ENCODE results near the gene ZNF154. TPM values are rescaled to one million over a fixed set of nuclear protein-coding genes. Genes with fewer than 3 reads are reported as not detected.

The ZNF154 gene
- total RNA-seq, 6 donors from 2014 or later: 1.4 to 7.3 (median 2.4) TPM

DNA sequence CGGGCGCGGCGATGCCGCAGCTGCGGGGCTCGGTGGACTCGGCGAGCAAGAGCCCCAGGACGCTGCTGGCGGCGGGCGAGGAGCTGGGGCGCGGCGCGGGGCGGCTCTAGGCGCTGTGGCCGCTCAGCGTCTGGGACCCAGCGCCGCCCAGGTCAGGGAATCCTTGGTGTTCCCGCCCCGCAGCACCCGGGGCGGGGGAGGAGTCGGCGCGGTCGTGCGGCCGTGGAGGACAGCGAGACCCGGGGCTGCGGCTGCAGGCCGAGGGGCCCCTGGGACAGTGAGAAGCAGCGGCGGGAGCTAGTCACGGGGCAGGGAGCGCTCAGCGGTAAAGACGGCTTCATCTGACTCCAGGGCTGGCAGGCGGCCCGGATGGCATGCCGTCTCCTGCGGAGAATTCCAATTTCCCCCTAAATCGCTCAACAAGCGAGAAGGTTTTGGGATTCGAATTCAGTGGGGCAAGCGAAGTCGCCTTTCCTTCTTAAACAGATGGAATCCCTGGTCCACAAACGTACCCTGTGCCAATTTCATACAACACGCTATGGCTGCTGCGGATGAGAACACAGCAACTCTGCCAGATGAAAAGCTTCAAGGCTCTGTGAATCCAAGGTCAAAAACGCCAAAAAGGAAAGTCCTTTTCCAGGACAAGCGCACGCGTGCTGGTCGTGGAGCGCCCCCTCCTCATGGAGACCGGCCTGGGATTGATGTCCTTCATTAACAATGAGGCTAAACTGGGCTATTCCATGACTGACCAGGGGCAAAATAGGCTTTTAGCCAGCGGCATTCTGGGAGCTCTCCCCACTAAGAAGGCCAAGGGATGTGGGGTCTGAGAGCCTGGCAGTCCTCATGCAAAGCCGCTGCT is 44.5 kb downstream of the ZNF154 start:
- TF ChIP-seq, protein P1, sequence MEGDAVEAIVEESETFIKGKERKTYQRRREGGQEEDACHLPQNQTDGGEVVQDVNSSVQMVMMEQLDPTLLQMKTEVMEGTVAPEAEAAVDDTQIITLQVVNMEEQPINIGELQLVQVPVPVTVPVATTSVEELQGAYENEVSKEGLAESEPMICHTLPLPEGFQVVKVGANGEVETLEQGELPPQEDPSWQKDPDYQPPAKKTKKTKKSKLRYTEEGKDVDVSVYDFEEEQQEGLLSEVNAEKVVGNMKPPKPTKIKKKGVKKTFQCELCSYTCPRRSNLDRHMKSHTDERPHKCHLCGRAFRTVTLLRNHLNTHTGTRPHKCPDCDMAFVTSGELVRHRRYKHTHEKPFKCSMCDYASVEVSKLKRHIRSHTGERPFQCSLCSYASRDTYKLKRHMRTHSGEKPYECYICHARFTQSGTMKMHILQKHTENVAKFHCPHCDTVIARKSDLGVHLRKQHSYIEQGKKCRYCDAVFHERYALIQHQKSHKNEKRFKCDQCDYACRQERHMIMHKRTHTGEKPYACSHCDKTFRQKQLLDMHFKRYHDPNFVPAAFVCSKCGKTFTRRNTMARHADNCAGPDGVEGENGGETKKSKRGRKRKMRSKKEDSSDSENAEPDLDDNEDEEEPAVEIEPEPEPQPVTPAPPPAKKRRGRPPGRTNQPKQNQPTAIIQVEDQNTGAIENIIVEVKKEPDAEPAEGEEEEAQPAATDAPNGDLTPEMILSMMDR (IDR thresholded peaks at IDR 0.05): no peak
- TF ChIP-seq POLR2A (IDR thresholded peaks at IDR 0.05) (no peak), EP300 (IDR thresholded peaks at IDR 0.05) (no peak), POLR2AphosphoS5 (IDR thresholded peaks at IDR 0.05) (no peak)
- ATAC-seq (ENCODE audit: low FRiP score in 2 of 2): peak; percentile 49 to 91
- DNase-seq: peak; percentile 31 to 87
- Histone ChIP-seq H3K27me3 (no peaks in the 10 kb centered on the region), H3K27ac (peak overlapping the region in 3 of 4 donors; percentile 39 to 69 (median 60)), H3K9me3 (no peaks in the 10 kb centered on the region), H3K4me3 (peak overlapping the region; percentile 0 to 60 (median 50)), H3K4me1 (peaks cover 5 to 12% (median 10%) of the 10 kb centered on the region in 4 donors), H3K36me3 (no peaks in the 10 kb centered on the region)
- 4 to 9% methylated on average over 37 to 39 of the region's 64 CpGs for WGBS, 2 donors

DNA sequence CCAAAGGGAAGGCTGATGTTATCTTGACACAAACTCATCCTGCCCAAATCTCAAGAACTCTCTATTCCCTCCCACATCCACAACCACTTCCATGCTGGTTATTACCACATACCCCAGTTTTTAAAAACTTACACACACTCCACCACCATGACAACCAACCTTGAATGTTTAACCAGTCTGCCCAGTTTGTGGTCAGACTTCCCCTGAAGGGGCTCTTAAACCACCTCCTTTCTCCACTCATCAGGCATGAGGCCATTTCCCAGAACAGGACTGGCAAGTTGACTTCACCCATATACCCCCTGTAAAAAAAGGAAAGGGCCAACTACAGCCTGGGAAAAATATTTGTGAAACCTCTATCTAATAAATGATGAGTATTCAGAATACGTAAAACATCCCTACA is 52.7 kb downstream of the ZNF154 start:
- Histone ChIP-seq H3K27me3 (no peaks in the 10 kb centered on the region), H3K4me3 (no peak overlapping the region)

DNA sequence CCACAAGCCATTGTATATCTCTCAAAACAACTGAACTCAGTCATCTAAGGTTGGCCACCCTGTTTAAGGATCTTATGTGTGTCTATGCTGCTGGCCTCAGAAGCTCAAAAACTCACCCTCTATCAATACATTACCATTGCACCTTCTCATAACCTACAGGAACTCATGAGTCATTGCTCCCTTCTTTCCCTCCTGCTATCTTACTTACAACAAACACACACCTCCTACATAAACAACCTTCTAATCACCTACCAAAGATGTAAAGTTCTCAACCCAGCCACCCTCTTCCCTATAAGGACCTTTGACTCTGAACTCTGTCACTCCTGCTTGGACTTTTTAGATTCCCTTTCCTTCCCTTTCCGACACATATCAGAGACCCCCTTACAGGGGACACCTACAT is 53.6 kb downstream of the ZNF154 start:
- H3K27ac ChIP-seq: no peak overlapping the region
- H3K27me3 ChIP-seq: no peaks in the 10 kb centered on the region
- H3K4me1 ChIP-seq: no peaks in the 10 kb centered on the region
- TF ChIP-seq EP300 (IDR thresholded peaks at IDR 0.05) (no peak), POLR2AphosphoS5 (IDR thresholded peaks at IDR 0.05) (no peak), POLR2A (IDR thresholded peaks at IDR 0.05) (no peak)
- TF ChIP-seq, protein P1 (IDR thresholded peaks at IDR 0.05): no peak
- H3K36me3 ChIP-seq: no peaks in the 10 kb centered on the region
- no peak overlapping the region for H3K4me3 ChIP-seq
- 94 to 96% methylated on average over 1 of the region's 1 CpG for WGBS, 2 donors
- no peak for ATAC-seq (ENCODE audit: low FRiP score in 2 of 2)
- H3K9me3 ChIP-seq: peaks cover 0 to 5% (median 3%) of the 10 kb centered on the region in 4 donors
- no peak for DNase-seq

More for the DNA sequence above, 52.7 kb downstream of the ZNF154 start:
- 73 to 75% methylated on average over 1 of the region's 1 CpG for WGBS, 2 donors
- Histone ChIP-seq H3K27ac (no peak overlapping the region), H3K36me3 (no peaks in the 10 kb centered on the region), H3K9me3 (peaks cover 0 to 5% (median 3%) of the 10 kb centered on the region in 4 donors), H3K4me1 (no peaks in the 10 kb centered on the region)
- ATAC-seq (ENCODE audit: low FRiP score in 2 of 2) (no peak), DNase-seq (no peak)
- TF ChIP-seq POLR2A (IDR thresholded peaks at IDR 0.05) (no peak), EP300 (IDR thresholded peaks at IDR 0.05) (no peak), POLR2AphosphoS5 (IDR thresholded peaks at IDR 0.05) (no peak)
- TF ChIP-seq, protein P1 (IDR thresholded peaks at IDR 0.05): no peak

DNA sequence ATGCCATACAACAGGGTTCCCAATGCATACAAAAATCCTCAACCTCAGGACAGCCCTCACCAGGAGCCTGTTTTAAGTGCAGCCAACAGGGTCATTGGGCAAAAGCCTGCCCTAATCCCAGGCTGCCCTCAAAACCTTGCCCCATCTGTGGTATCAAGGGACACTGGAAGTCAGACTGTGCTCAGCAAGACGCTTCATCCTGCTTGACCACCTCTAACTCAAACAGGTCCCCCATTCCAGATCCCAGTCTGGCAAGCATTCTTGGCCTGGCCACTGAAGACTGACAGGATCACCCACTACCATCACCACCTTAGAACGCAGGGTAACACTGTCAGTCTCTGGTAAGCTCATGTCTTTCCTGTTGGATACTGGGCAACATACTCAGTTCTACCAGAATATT is 55.3 kb downstream of the ZNF154 start:
- TF ChIP-seq POLR2A (IDR thresholded peaks at IDR 0.05) (no peak), EP300 (IDR thresholded peaks at IDR 0.05) (no peak), POLR2AphosphoS5 (IDR thresholded peaks at IDR 0.05) (no peak)
- TF ChIP-seq, protein P1 (IDR thresholded peaks at IDR 0.05): no peak
- ATAC-seq (ENCODE audit: low FRiP score in 2 of 2): no peak
- no peaks in the 10 kb centered on the region for H3K4me1 ChIP-seq
- no peaks in the 10 kb centered on the region for H3K27me3 ChIP-seq
- no peak for DNase-seq
- 80 to 83% methylated on average over 2 of the region's 2 CpGs for WGBS, 2 donors
- no peak overlapping the region for H3K27ac ChIP-seq
- H3K9me3 ChIP-seq: peaks cover 0 to 5% (median 3%) of the 10 kb centered on the region in 4 donors
- no peaks in the 10 kb centered on the region for H3K36me3 ChIP-seq
- H3K4me3 ChIP-seq: no peak overlapping the region

Data from upper lobe of left lung (tissue), 6 donors.